K562 (cell line): ENCODE measurements around the gene CARD8. TPM values are rescaled to one million over a fixed set of nuclear protein-coding genes. Genes with fewer than 3 reads are reported as not detected.
A peak's percentile ranks its signal among the peaks of the same experiment; 100 is the strongest.

Source experiments
- CBX2 ChIP-seq: fragments of 200-600 bp; sonication (generic); IDR thresholded peaks from one replicate; pipeline ENCODE4 v1.6.1; 2012; ENCODE audit warnings: mild to moderate bottlenecking, low read length, inconsistent platforms; ENCODE audit not compliant: insufficient read depth, poor library complexity, severe bottlenecking
- CTBP1 ChIP-seq: fragments of 450-650 bp; IDR thresholded peaks from 2 replicates; pipeline ENCODE4 v1.6.1; 2016; ENCODE audit warnings: borderline replicate concordance
- HDAC2 ChIP-seq: fragments of 450-650 bp; IDR thresholded peaks from 2 replicates; pipeline ENCODE4 v1.6.1; 2016; ENCODE audit warnings: mild to moderate bottlenecking
- PTRF ChIP-seq: fragments of 450-650 bp; IDR thresholded peaks from 2 replicates; pipeline ENCODE4 v1.6.1; 2016; ENCODE audit warnings: mild to moderate bottlenecking, missing genetic modification characterization, missing compliant biosample characterization
- ZNF707 ChIP-seq: fragments of 250-450 bp; sonication (Bioruptor Pico); conservative IDR thresholded peaks from 2 replicates; pipeline ENCODE4 v1.8.0; 2022; ENCODE audit warnings: inconsistent platforms, mild to moderate bottlenecking, moderate library complexity
- ZNF764 ChIP-seq: fragments of 250-450 bp; sonication (Bioruptor Pico); IDR thresholded peaks from 2 replicates; pipeline ENCODE4 v1.4.0; 2020; ENCODE audit warnings: low read depth, mild to moderate bottlenecking, moderate library complexity
- polyA plus RNA-seq, 8 experiments: library from polyadenylated mRNA; depleted of rRNA in 4 of 8; stranded (reverse) in 5 of 8; unstranded in 3 of 8; fragments of >200 nt; fragmentation: Nextera tagmentation in 2 of 8; fragmentation: Illumina TruSeq in 1 of 8; extraction: Ambion mirVana in 2 of 8; extraction: Trizol in 1 of 8; gene quantifications; 2 replicates each; pipeline versions ENCODE4 v1.2.1 to v1.2.3, GENCODE V29; 2011 to 2014; ENCODE audit warnings: inconsistent platforms in 1 of 8, missing spikeins in 1 of 8
- total RNA-seq, 7 experiments: library from RNA; depleted of rRNA in 6 of 7; stranded (reverse); fragments of >200 nt in 6 of 7; fragmentation: Illumina TruSeq in 2 of 7; extraction: Trizol in 2 of 7; gene quantifications; 2 replicates each; pipeline versions ENCODE4 v1.2.1 to v1.2.3, GENCODE V29; 2011 to 2021; ENCODE audit warnings: low replicate concordance in 1 of 7
- TF ChIP-seq, protein P1 (sequence below), 2 experiments: fragments of 450-650 bp; IDR thresholded peaks; 2 replicates each; pipeline ENCODE4 v1.6.1; 2016; ENCODE audit warnings: mild to moderate bottlenecking in 2 of 2, borderline replicate concordance in 1 of 2, low read depth in 1 of 2, moderate library complexity in 1 of 2
- TF ChIP-seq, protein P2 (sequence below), 2 experiments: fragments of 150-350 bp in 1 of 2; IDR thresholded peaks; 2 replicates each; pipeline ENCODE4 v1.6.1; 2012 to 2016; ENCODE audit warnings: low read depth in 2 of 2, low read length in 2 of 2, mild to moderate bottlenecking in 1 of 2, moderate library complexity in 1 of 2
- TF ChIP-seq, protein P3 (sequence below): IDR thresholded peaks from 2 replicates; pipeline ENCODE4 v1.6.1; 2016; ENCODE audit warnings: missing genetic modification characterization, missing compliant biosample characterization
- TF ChIP-seq, protein P4 (sequence below): fragments of 450-650 bp; formaldehyde crosslinking; IDR thresholded peaks from 2 replicates; pipeline ENCODE4 v1.4.0; 2020; ENCODE audit warnings: mild to moderate bottlenecking, mixed read lengths

Gene CARD8
- total and polyA plus RNA-seq, 9 of the 15 experiments (the other 6 are each of a cell fraction or from before 2014, with no cell fraction given): 11.5 to 26.4 (median 20.8) TPM

DNA sequence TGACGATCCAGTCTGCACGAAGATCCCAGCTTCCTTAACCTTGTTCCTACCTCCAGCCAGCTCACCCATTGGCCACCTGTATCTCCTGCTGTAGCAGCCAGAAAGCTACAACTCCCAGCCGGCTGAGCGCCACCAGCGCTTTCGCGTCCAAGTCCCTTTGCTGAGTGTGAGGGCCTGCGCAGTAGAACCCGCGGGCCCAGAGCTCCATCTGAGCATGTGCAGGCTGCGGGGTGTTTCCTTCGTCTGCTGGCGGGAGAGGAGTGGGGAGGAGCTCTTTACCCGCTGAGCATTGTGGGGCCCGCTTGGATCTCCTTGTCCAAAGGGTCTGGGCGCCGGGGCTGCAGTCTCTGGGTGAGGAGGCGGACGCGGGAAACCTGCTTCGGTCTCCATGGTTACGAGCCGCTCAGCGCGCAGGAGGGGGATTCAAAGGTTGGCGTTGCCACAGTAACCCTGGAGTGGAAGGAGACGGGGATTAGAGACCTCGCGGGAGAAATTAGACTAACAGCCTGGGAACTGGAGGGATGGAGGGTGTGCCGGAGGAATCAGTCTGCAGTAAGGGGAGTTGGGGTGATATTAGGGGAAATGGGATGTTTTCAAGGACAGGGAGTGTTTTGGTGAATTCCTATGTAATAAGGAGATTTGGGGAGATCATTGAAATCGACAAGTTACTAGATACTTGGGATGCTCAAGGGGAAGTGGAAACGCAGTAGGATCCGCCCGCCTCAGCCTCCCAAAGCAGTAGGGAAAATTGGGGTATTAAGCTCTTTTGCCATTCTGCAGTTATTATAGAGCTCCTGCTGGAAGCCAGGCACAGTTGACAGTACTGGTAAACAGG is 51.7 kb downstream of the CARD8 start (continued):
- TF ChIP-seq, protein P1, sequence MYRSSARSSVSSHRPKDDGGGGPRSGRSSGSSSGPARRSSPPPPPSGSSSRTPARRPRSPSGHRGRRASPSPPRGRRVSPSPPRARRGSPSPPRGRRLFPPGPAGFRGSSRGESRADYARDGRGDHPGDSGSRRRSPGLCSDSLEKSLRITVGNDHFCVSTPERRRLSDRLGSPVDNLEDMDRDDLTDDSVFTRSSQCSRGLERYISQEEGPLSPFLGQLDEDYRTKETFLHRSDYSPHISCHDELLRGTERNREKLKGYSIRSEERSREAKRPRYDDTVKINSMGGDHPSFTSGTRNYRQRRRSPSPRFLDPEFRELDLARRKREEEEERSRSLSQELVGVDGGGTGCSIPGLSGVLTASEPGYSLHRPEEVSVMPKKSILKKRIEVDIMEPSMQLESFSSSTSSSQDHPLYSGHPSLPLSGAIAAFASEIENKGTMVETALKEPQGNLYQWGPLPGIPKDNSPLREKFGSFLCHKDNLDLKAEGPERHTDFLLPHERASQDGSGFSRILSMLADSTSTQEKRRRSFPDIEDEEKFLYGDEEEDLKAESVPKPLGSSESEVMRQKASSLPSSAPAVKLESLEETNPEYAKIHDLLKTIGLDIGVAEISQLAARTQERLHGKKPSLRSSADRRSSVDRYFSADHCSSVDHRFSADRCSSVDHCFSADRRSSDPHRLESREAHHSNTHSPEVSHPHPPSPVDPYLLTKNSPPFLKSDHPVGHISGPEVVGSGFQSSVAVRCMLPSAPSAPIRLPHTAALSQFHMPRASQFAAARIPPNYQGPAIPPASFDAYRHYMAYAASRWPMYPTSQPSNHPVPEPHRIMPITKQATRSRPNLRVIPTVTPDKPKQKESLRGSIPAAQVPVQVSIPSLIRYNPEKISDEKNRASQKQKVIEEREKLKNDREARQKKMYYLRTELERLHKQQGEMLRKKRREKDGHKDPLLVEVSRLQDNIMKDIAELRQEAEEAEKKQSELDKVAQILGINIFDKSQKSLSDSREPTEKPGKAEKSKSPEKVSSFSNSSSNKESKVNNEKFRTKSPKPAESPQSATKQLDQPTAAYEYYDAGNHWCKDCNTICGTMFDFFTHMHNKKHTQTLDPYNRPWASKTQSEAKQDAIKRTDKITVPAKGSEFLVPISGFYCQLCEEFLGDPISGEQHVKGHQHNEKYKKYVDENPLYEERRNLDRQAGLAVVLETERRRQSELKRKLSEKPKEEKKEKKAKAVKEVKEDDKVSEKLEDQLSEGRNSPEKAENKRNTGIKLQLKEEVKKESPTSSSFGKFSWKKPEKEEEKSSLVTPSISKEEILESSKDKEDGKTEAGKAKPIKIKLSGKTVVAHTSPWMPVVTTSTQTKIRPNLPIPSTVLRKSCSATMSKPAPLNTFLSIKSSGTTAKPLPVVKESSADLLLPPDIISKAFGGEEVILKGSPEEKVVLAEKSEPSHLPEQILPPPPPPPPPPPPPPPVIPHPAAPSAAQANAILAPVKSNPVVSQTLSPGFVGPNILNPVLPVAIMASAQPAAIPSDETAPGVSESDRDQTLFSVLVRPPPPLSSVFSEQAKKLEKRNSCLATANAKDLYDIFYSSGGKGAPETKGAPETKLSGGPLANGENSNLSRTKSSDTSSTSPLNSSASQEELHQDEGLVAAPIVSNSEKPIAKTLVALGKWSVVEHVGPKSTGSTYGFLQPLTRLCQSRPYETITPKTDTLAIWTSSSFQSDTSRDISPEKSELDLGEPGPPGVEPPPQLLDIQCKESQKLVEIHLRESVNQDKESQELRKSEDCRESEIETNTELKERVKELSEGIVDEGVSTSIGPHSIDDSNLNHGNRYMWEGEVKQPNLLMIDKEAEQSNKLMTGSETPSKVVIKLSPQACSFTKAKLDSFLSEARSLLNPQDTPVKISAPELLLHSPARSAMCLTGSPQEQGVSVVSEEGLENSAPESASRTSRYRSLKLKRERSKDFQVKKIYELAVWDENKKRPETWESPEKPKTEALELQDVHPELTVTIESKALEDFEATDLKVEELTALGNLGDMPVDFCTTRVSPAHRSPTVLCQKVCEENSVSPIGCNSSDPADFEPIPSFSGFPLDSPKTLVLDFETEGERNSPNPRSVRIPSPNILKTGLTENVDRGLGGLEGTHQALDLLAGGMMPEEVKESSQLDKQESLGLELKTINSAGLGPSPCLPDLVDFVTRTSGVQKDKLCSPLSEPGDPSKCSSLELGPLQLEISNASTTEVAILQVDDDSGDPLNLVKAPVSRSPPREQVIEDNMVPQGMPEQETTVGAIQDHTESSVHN (IDR thresholded peaks at IDR 0.05; ENCODE audit: borderline replicate concordance in 1 of 2, low read depth in 1 of 2): no peak
- TF ChIP-seq ZNF764 (CRISPR knock-in tag) (no peak), CBX2 (no peak), ZNF707 (no peak), PTRF (tag) (no peak), CTBP1 (peak; percentile 54), HDAC2 (peak; percentile 24; the same call in 1 of the 2 replicates)
- TF ChIP-seq, protein P2, sequence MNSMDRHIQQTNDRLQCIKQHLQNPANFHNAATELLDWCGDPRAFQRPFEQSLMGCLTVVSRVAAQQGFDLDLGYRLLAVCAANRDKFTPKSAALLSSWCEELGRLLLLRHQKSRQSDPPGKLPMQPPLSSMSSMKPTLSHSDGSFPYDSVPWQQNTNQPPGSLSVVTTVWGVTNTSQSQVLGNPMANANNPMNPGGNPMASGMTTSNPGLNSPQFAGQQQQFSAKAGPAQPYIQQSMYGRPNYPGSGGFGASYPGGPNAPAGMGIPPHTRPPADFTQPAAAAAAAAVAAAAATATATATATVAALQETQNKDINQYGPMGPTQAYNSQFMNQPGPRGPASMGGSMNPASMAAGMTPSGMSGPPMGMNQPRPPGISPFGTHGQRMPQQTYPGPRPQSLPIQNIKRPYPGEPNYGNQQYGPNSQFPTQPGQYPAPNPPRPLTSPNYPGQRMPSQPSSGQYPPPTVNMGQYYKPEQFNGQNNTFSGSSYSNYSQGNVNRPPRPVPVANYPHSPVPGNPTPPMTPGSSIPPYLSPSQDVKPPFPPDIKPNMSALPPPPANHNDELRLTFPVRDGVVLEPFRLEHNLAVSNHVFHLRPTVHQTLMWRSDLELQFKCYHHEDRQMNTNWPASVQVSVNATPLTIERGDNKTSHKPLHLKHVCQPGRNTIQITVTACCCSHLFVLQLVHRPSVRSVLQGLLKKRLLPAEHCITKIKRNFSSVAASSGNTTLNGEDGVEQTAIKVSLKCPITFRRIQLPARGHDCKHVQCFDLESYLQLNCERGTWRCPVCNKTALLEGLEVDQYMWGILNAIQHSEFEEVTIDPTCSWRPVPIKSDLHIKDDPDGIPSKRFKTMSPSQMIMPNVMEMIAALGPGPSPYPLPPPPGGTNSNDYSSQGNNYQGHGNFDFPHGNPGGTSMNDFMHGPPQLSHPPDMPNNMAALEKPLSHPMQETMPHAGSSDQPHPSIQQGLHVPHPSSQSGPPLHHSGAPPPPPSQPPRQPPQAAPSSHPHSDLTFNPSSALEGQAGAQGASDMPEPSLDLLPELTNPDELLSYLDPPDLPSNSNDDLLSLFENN (IDR thresholded peaks at IDR 0.05; ENCODE audit: low read depth in 2 of 2, low read length in 2 of 2): peak in 1 of 2 experiments; percentile 5; a peak in 1 of 4 replicates
- TF ChIP-seq, protein P3, sequence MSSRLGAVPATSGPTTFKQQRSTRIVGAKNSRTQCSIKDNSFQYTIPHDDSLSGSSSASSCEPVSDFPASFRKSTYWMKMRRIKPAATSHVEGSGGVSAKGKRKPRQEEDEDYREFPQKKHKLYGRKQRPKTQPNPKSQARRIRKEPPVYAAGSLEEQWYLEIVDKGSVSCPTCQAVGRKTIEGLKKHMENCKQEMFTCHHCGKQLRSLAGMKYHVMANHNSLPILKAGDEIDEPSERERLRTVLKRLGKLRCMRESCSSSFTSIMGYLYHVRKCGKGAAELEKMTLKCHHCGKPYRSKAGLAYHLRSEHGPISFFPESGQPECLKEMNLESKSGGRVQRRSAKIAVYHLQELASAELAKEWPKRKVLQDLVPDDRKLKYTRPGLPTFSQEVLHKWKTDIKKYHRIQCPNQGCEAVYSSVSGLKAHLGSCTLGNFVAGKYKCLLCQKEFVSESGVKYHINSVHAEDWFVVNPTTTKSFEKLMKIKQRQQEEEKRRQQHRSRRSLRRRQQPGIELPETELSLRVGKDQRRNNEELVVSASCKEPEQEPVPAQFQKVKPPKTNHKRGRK (tag): no peak
- TF ChIP-seq, protein P4, sequence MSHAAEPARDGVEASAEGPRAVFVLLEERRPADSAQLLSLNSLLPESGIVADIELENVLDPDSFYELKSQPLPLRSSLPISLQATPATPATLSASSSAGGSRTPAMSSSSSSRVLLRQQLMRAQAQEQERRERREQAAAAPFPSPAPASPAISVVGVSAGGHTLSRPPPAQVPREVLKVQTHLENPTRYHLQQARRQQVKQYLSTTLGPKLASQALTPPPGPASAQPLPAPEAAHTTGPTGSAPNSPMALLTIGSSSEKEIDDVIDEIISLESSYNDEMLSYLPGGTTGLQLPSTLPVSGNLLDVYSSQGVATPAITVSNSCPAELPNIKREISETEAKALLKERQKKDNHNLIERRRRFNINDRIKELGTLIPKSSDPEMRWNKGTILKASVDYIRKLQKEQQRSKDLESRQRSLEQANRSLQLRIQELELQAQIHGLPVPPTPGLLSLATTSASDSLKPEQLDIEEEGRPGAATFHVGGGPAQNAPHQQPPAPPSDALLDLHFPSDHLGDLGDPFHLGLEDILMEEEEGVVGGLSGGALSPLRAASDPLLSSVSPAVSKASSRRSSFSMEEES (CRISPR knock-in tag): no peak
